K562 (cell line): ENCODE measurements around the gene OR2C1. TPM values are rescaled to one million over a fixed set of nuclear protein-coding genes. Genes with fewer than 3 reads are reported as not detected.

Experiments
- BCL6 ChIP-seq: fragments of 250-450 bp; sonication (Bioruptor Pico); IDR thresholded peaks from 2 replicates; pipeline ENCODE4 v1.4.0; 2020
- COPS2 ChIP-seq: fragments of 450-650 bp; conservative IDR thresholded peaks from 2 replicates; pipeline ENCODE4 v1.6.1; 2016; ENCODE audit warnings: mild to moderate bottlenecking, moderate library complexity
- DIDO1 ChIP-seq: fragments of 450-650 bp; IDR thresholded peaks from 2 replicates; pipeline ENCODE4 v1.6.1; 2016; ENCODE audit warnings: low read depth, missing biosample characterization, missing genetic modification characterization
- FOXM1 ChIP-seq, 2 experiments: fragments of 450-650 bp in 1 of 2; sonication (generic) in 1 of 2; formaldehyde crosslinking in 1 of 2; IDR thresholded peaks; 2 replicates each; pipeline versions ENCODE4 v1.6.1 to v1.9.0; 2017 to 2022; ENCODE audit warnings: low read depth in 2 of 2, mild to moderate bottlenecking in 2 of 2, missing genetic modification reagents in 1 of 2, moderate library complexity in 1 of 2
- KLF13 ChIP-seq: fragments of 450-650 bp; IDR thresholded peaks from 2 replicates; pipeline ENCODE4 v1.6.1; 2016; ENCODE audit warnings: missing genetic modification characterization, low read depth, mild to moderate bottlenecking, missing compliant biosample characterization, moderate library complexity, borderline replicate concordance
- KLF16 ChIP-seq: IDR thresholded peaks from 2 replicates; pipeline ENCODE4 v1.6.1; 2016; ENCODE audit warnings: antibody characterized with exemption
- MTF1 ChIP-seq: fragments of 250-450 bp; sonication (Bioruptor Pico); IDR thresholded peaks from 2 replicates; pipeline ENCODE4 v1.9.0; 2021; ENCODE audit warnings: moderate library complexity, mild to moderate bottlenecking, inconsistent platforms, borderline replicate concordance
- NR1H2 ChIP-seq: sonication (generic); formaldehyde crosslinking; IDR thresholded peaks from 2 replicates; pipeline ENCODE4 v1.4.0; 2020; ENCODE audit warnings: mild to moderate bottlenecking, missing genetic modification reagents
- OTX1 ChIP-seq: fragments of 450-650 bp; formaldehyde crosslinking; IDR thresholded peaks from 2 replicates; pipeline ENCODE4 v1.4.0; 2022; ENCODE audit warnings: mild to moderate bottlenecking
- PHB2 ChIP-seq: fragments of 450-650 bp; IDR thresholded peaks from 2 replicates; pipeline ENCODE4 v1.6.1; 2017; ENCODE audit warnings: low read depth
- RBM15 ChIP-seq: fragments of 200-400 bp; formaldehyde crosslinking; IDR thresholded peaks from 2 replicates; pipeline ENCODE4 v1.6.1; 2018; ENCODE audit warnings: mild to moderate bottlenecking, low read length, moderate library complexity; ENCODE audit not compliant: insufficient read depth
- RBM22 ChIP-seq: fragments of 200-400 bp; formaldehyde crosslinking; IDR thresholded peaks from 2 replicates; pipeline ENCODE4 v1.6.1; 2018; ENCODE audit warnings: low read length, low read depth; ENCODE audit not compliant: poor library complexity, severe bottlenecking
- SETDB1 ChIP-seq: IDR thresholded peaks from one replicate; pipeline ENCODE4 v1.6.1; 2012; ENCODE audit warnings: low read length, control low read depth, inconsistent platforms
- SNIP1 ChIP-seq: fragments of 450-650 bp; IDR thresholded peaks from 2 replicates; pipeline ENCODE4 v1.7.1; 2017; ENCODE audit warnings: low read depth, mild to moderate bottlenecking
- ZBTB17 ChIP-seq: fragments of 450-650 bp; formaldehyde crosslinking; IDR thresholded peaks from 2 replicates; pipeline ENCODE4 v1.4.0; 2020; ENCODE audit warnings: mild to moderate bottlenecking
- ZNF282 ChIP-seq: sonication (generic); formaldehyde crosslinking; IDR thresholded peaks from 2 replicates; pipeline ENCODE4 v1.8.1; 2023; ENCODE audit warnings: missing genetic modification reagents
- ZNF347 ChIP-seq: fragments of 450-650 bp; formaldehyde crosslinking; IDR thresholded peaks from 2 replicates; pipeline ENCODE4 v1.4.0; 2020; ENCODE audit warnings: low read depth, mild to moderate bottlenecking, moderate library complexity
- ZNF717 ChIP-seq: fragments of 250-450 bp; sonication (Bioruptor Pico); IDR thresholded peaks from 2 replicates; pipeline ENCODE4 v1.5.0; 2021
- ZZZ3 ChIP-seq: fragments of 450-650 bp; IDR thresholded peaks from 2 replicates; pipeline ENCODE4 v1.6.1; 2016; ENCODE audit warnings: antibody characterized with exemption, mild to moderate bottlenecking, moderate library complexity
- polyA plus RNA-seq, 8 experiments: library from polyadenylated mRNA; depleted of rRNA in 4 of 8; stranded (reverse) in 5 of 8; unstranded in 3 of 8; fragments of >200 nt; fragmentation: Nextera tagmentation in 2 of 8; fragmentation: Illumina TruSeq in 1 of 8; extraction: Ambion mirVana in 2 of 8; extraction: Trizol in 1 of 8; gene quantifications; 2 replicates each; pipeline versions ENCODE4 v1.2.1 to v1.2.3, GENCODE V29; 2011 to 2014; ENCODE audit warnings: inconsistent platforms in 1 of 8, missing spikeins in 1 of 8
- total RNA-seq, 7 experiments: library from RNA; depleted of rRNA in 6 of 7; stranded (reverse); fragments of >200 nt in 6 of 7; fragmentation: Illumina TruSeq in 2 of 7; extraction: Trizol in 2 of 7; gene quantifications; 2 replicates each; pipeline versions ENCODE4 v1.2.1 to v1.2.3, GENCODE V29; 2011 to 2021; ENCODE audit warnings: low replicate concordance in 1 of 7
- TF ChIP-seq, protein P1 (sequence below): sonication (generic); formaldehyde crosslinking; IDR thresholded peaks from 2 replicates; pipeline ENCODE4 v1.8.0; 2022; ENCODE audit warnings: mild to moderate bottlenecking, missing genetic modification reagents
- TF ChIP-seq, protein P2 (sequence below): fragments of 250-450 bp; sonication (Bioruptor Pico); IDR thresholded peaks from 2 replicates; pipeline ENCODE4 v1.6.1; 2021; ENCODE audit warnings: mild to moderate bottlenecking
- TF ChIP-seq, protein P3 (sequence below): fragments of 450-650 bp; IDR thresholded peaks from 2 replicates; pipeline ENCODE4 v1.6.1; 2017; ENCODE audit warnings: mild to moderate bottlenecking, moderate library complexity
- TF ChIP-seq, protein P4 (sequence below), 2 experiments: IDR thresholded peaks; 2 replicates each; pipeline ENCODE4 v1.6.1; 2012; ENCODE audit warnings: improper control_type of control experiment in 2 of 2, low read depth in 2 of 2, low read length in 2 of 2, borderline replicate concordance in 1 of 2

The OR2C1 gene
- total and polyA plus RNA-seq, 9 of the 15 experiments (the other 6 are each of a cell fraction or from before 2014, with no cell fraction given) = not detected

DNA sequence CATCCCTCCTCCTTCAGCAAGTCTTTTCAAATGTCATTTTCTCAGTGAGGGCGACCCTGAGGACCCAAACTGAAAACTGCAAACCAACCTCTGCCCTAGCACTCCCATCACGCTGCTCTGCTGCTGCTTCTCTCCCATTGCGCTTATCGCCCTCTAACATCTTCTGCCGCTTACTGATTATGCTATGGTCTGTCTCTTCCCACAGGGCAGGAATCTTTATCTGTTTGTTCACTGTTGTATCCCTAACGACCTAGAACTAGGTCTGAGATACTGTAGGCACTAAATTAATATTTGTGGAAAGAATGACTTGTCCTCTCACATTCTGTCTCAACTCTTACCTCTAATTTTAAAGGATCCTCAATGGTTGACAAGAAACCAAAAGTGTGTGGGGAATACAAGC, 32.6 kb downstream of the OR2C1 start (continued):
- peak; percentile 77; the same call in 1 of the 2 replicates for TF ChIP-seq FOXM1 (IDR thresholded peaks at IDR 0.05; ENCODE audit: low read depth)
- TF ChIP-seq FOXM1 (CRISPR knock-in tag; IDR thresholded peaks at IDR 0.05; ENCODE audit: low read depth) = no peak
- no peak for TF ChIP-seq NR1H2
- TF ChIP-seq COPS2 = no peak
- TF ChIP-seq RBM22 = no peak
- no peak for TF ChIP-seq SETDB1
- no peak for TF ChIP-seq RBM15
- TF ChIP-seq, protein P1, sequence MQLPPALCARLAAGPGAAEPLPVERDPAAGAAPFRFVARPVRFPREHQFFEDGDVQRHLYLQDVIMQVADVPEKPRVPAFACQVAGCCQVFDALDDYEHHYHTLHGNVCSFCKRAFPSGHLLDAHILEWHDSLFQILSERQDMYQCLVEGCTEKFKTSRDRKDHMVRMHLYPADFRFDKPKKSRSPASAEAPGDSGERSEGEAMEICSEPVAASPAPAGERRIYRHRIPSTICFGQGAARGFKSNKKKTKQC (CRISPR knock-in tag) = no peak
- TF ChIP-seq SNIP1 = no peak
- TF ChIP-seq MTF1 (CRISPR knock-in tag) = no peak
- TF ChIP-seq, protein P2, sequence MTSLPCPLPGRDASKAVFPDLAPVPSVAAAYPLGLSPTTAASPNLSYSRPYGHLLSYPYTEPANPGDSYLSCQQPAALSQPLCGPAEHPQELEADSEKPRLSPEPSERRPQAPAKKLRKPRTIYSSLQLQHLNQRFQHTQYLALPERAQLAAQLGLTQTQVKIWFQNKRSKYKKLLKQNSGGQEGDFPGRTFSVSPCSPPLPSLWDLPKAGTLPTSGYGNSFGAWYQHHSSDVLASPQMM (CRISPR knock-in tag) = no peak
- TF ChIP-seq, protein P3, sequence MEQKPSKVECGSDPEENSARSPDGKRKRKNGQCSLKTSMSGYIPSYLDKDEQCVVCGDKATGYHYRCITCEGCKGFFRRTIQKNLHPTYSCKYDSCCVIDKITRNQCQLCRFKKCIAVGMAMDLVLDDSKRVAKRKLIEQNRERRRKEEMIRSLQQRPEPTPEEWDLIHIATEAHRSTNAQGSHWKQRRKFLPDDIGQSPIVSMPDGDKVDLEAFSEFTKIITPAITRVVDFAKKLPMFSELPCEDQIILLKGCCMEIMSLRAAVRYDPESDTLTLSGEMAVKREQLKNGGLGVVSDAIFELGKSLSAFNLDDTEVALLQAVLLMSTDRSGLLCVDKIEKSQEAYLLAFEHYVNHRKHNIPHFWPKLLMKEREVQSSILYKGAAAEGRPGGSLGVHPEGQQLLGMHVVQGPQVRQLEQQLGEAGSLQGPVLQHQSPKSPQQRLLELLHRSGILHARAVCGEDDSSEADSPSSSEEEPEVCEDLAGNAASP = no peak
- no peak for TF ChIP-seq DIDO1
- TF ChIP-seq ZZZ3 = no peak
- TF ChIP-seq ZNF717 (CRISPR knock-in tag) = no peak
- TF ChIP-seq, protein P4, sequence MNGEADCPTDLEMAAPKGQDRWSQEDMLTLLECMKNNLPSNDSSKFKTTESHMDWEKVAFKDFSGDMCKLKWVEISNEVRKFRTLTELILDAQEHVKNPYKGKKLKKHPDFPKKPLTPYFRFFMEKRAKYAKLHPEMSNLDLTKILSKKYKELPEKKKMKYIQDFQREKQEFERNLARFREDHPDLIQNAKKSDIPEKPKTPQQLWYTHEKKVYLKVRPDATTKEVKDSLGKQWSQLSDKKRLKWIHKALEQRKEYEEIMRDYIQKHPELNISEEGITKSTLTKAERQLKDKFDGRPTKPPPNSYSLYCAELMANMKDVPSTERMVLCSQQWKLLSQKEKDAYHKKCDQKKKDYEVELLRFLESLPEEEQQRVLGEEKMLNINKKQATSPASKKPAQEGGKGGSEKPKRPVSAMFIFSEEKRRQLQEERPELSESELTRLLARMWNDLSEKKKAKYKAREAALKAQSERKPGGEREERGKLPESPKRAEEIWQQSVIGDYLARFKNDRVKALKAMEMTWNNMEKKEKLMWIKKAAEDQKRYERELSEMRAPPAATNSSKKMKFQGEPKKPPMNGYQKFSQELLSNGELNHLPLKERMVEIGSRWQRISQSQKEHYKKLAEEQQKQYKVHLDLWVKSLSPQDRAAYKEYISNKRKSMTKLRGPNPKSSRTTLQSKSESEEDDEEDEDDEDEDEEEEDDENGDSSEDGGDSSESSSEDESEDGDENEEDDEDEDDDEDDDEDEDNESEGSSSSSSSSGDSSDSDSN (IDR thresholded peaks at IDR 0.05; ENCODE audit: borderline replicate concordance in 1 of 2, low read depth in 2 of 2, low read length in 2 of 2) = no peak
- no peak for TF ChIP-seq ZNF347 (CRISPR knock-in tag)
- TF ChIP-seq BCL6 = no peak
- TF ChIP-seq ZNF282 (CRISPR knock-in tag) = no peak
- TF ChIP-seq OTX1 (CRISPR knock-in tag) = no peak
- TF ChIP-seq PHB2 = 0 out of 2 replicates have a peak, but pooled peaks have one; percentile 56
- TF ChIP-seq ZBTB17 (CRISPR knock-in tag) = no peak
- no peak for TF ChIP-seq KLF13 (tag)
- TF ChIP-seq KLF16 = peak; percentile 83
